ENCODE results near the gene ROR2. TPM values are rescaled to one million over a fixed set of nuclear protein-coding genes. Genes with fewer than 3 reads are reported as not detected.

ROR2 gene
- total and polyA plus RNA-seq, 2 of the 8 experiments (the other 6 are each of a cell fraction or from before 2014, with no cell fraction given): 2.7 to 4.3 TPM

GRCh38 chr9:91897201-91897600 is 52.8 kb downstream of the ROR2 start (continued):
- TF ChIP-seq EZH2 (IDR thresholded peaks at IDR 0.05; ENCODE audit: low read depth, low read length, severe bottlenecking) (no peak), SP1 (IDR thresholded peaks at IDR 0.05; ENCODE audit: low read depth, low read length) (no peak), FOSL1 (IDR thresholded peaks at IDR 0.05; ENCODE audit: insufficient read depth, low read depth, low read length) (no peak), BCL11A (IDR thresholded peaks at IDR 0.05; ENCODE audit: low read depth in 2 of 2, low read length in 2 of 2) (no peak), SUZ12 (IDR thresholded peaks at IDR 0.05; ENCODE audit: low read length) (no peak), RFX5 (IDR thresholded peaks at IDR 0.05; ENCODE audit: borderline replicate concordance, low read depth, low read length) (no peak), SP2 (IDR thresholded peaks at IDR 0.05; ENCODE audit: low read length) (no peak), ZNF274 (IDR thresholded peaks at IDR 0.05; ENCODE audit: borderline replicate concordance, extremely low read depth, low read length) (no peak)

Measured in H1 (cell line).